GM21515 (cell line): ENCODE results near the gene AAK1.
"Not testable (repeated sequence)": the region's sequence is repeated elsewhere in the genome, so short reads cannot be mapped to it uniquely, and the experiment has no call there.

Source experiments
- ATAC-seq: cut with Tn5 transposase; IDR thresholded peaks from one replicate; pipeline ENCODE4 v1.9.1; 2021; ENCODE audit not compliant: unreplicated experiment

The AAK1 gene

DNA sequence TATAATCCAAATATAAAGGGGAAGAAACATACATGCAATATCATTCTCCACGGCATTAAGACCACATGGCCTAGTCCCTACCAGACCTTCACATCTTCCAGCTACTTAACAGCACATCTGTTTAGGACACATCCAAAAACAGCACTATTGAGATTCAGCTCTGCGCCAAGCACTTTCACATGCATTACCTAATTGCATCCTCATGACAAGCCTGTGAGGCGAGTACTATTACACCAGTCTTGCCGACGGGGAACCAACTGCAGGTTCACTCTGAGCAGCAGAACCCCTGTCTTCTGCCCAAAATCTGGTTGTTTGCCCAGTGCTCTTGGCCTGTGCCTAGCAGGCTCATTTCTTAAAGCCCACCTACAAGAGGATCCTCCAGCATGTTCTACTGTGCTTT, 66.7 kb downstream of the AAK1 start:
- ATAC-seq, result no peak

DNA sequence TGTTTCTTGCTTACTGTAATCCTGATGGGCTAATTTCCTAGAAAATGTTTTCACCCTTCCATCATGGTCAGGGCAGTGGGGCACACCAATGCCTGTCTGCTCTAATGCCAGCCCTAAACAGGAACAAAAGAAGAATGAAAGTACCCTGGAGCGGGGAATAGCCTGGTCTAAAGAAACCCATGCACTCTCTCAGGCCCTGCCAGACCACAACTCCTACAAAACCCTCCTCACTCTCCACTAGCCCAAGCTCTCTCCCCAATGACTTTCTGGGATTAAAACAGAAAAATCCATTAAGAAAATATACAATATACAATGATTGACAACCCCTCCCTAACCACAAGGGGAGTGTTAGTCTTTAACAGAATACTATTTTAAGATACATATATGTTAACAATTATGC, 67.6 kb downstream of the AAK1 start:
- ATAC-seq, result no peak

DNA sequence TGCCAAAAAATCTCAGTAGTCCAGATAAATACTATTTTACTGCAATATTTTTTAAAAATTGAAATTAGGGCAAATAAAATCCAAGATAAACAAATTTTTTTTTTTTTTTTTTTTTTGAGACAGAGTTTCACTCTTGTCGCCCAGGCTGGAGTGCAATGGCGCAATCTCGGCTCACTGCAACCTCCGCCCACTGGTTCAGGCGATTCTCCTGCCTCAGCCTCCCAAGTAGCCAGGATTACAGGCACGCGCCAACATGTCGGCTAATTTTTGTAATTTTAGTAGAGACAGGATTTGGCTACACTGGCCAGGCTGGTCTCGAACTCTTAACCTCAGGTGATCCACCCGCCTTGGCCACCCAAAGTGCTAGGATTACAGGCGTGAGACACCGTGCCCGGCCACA, 68.2 kb downstream of the AAK1 start:
- not testable (repeated sequence) for ATAC-seq

- ATAC-seq, result no peak
Measured at GRCh38 chr2:69572641-69573040, 70.9 kb downstream of the AAK1 start.

- ATAC-seq, result no peak
Measured at GRCh38 chr2:69571189-69571588, 72.3 kb downstream of the AAK1 start.

GRCh38 chr2:69570474-69570873, 73.1 kb downstream of the AAK1 start:
- ATAC-seq, result no peak

- ATAC-seq, result no peak
Measured at GRCh38 chr2:69567909-69568300, 75.6 kb downstream of the AAK1 start.

DNA sequence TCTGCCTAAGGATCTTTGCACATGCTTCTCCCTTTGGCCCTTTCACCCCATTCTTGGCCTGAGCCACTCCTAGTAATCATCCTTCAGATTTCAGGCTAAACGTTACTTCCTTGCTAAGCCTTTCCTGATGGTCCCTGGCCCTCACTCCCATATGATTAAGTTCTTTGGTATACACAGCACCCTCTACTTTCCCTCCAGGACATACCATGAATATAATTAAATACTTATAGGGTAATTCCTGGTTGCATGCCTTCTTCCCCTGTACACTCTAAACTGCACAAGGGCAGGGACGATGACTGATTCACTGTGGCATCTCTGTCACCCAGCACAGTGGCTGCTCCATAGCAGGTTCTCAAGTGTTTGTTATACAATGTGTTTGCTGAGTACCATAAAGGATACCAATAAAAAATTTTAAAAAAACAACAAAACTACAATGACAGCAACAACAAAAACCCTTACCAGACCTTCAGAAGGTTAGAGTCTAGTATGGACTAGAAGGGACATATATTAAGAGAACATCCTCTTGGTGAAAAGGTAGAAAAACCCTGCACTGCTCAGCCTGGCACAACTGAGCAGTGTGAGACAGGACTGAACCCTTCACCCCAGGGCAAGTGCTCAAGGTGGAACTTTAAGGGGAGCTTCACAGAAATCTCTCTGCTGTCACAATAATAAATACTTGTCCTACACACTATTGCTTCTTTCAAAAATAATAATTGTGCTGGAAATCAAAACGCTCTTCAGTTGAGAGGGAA, 76.2 kb downstream of the AAK1 start:
- no peak for ATAC-seq

DNA sequence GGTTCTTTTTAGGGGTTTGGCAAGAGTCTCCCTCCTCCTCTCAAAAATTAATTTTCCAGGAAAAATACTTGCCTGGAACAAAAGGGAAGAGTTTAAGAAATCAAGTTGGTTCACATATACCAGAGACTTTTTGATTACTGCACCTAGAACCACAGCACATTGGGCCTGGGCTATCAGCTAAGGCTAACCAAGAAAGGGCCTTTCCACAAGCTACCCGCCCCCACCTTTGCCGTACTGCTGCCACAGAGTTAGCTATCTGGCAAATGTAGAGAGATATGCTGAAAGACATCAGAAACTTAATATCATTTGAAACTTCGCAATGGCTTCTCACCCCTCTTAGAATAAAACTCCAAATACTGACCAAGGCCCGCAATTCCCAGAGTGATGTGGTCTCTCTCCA, 76.9 kb downstream of the AAK1 start:
- ATAC-seq, result no peak

GRCh38 chr2:69565431-69565839, 78.1 kb downstream of the AAK1 start:
- peak; percentile 65 for ATAC-seq

DNA sequence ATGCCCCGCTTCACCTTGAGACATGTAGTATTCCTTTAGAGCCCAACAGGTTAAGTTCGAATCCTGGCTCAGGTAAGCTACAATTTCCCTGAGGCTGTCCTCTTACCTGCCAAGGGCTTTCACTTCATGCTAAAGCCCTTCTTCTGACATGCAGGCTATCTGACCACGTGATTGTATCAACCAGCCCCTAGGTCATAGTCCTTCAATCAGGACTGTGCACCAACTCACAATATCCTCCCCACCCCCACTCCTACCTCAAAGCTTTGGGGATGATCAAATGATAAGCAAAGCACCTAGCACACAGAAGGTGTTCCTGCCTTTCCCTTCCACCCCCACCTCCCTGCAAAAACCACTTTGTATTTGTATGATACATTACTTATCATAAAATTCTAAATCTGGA, 78.9 kb downstream of the AAK1 start:
- no peak for ATAC-seq

GRCh38 chr2:69563021-69563420, 80.5 kb downstream of the AAK1 start:
- no peak for ATAC-seq

- ATAC-seq, result no peak
Measured at GRCh38 chr2:69561101-69561500, 82.4 kb downstream of the AAK1 start.

- no peak for ATAC-seq
Measured at GRCh38 chr2:69560147-69560482, 83.4 kb downstream of the AAK1 start.

DNA sequence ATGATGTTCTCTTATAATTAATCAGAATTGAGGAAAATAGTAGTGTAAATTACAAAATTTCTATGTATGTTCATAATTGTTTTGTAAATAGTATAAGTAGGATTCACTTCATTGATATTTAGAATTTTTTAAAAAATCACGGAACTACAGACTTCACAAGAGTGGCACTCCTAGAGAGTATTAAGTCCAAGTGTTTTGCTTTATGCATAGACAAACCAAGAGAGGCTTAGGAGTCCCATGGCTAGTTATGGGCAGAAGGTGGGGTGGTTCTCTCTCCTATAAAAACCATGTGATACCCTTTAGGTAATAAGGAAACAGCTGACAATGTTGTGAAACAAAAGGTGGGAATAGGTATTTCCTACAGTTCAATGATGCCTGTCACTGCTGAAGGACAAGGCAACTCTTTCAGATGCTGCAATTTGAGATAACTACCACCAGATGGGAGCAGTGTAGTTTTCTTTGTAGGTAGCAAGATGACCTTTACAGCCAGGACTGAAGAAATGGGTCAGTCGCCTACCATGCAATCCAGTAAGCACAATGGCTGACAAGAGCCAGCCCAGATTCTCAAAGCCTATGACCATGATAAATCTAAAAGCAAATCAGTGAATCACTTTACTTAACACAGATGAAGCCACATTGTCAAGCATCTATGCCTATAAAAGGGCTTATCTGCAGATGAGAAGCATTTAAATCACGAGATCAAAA, 83.9 kb downstream of the AAK1 start:
- peak; percentile 54 for ATAC-seq

DNA sequence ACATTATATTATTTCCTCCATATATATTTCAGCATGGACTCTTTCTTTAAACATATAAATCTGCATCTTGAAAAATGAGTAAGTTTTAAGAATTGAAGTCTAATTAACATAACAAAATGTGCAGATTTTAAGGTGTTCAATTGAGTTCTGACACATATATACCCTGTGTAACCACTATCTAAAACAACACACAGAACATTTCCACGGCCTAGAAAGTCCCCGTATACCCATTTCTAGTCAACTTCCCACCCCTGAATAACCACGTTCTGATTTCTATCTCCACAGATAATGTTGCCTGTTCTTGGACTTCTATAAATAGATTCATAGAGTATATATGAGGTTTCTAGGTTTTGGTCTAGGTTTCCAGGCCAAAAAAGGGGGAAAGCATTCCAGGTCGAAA, 87.5 kb downstream of the AAK1 start:
- ATAC-seq, result no peak

DNA sequence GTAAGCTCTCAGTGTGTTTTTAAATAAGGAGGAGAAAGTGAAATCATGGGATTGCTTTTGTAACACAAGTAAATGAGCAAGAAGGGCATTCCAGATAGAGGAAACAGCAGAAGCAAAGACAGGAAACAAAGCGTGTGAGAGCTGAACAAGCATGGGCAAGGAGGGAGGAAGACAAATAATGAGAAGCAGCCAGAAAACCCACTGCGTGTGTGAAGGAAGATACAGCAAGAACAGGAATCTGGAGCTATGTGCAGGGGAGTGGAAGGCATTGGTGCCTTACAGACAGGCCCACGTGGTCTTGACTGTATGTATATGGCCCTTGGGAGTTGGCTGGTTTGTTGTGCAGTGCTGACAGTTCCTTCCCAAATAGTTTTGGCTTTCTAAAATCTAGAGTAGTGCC, 88.6 kb downstream of the AAK1 start:
- ATAC-seq, result no peak

DNA sequence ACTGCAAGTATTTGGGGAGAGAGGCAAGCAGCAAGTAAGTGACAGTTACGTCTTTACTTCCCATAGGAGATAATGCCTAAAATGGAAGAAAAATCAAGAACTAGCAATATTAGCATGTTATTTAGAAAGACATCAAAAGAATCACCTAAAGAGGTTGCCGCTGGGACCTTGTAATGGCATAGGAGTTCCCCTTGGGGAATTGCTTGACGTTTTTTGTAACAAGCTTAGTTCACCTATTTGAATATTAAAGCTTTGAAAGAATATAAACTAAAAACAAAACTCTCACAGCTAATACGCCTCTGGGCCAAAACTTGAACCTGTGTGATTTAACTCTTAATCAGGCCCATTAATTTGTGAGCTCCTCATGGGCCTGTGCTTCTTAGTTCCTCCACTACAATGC, 89.0 kb downstream of the AAK1 start:
- ATAC-seq, result no peak

DNA sequence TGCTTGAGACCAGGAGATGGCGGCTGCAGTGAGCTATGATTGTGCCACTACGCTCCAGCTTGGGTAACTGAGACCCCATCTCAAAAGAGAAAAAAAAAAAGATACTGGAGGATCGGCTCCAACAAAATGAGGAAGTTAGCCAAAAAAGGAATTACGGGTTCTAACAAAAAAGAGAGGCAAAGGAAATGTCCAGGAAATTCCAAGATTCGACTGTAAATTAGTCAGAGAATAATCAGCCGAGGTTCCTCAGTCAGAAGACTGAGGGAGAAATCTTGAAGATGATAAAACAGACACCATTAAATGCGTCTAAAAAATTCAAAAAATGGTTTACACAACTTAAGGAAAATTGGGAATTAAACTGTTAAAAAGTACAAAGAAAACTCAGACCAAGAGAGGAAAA, 89.5 kb downstream of the AAK1 start:
- no peak for ATAC-seq

- ATAC-seq, result not testable (repeated sequence)
Measured at GRCh38 chr2:69550511-69550910, 93.0 kb downstream of the AAK1 start.

GRCh38 chr2:69549421-69549820, 94.1 kb downstream of the AAK1 start:
- ATAC-seq, result no peak

- ATAC-seq, result no peak
Measured at GRCh38 chr2:69547984-69548715, 95.4 kb downstream of the AAK1 start.
